GM10266 (cell line): Measurements from ENCODE around the gene NUDT8.

ENCODE experiments used
- DNase-seq: peaks from one replicate; pipeline ENCODE4 v3.0.0; 2012; ENCODE audit errors: extremely low spot score
- CTCF ChIP-seq: IDR thresholded peaks from 2 replicates; pipeline ENCODE4 v1.5.1; 2012; ENCODE audit warnings: mild to moderate bottlenecking, low read depth; ENCODE audit not compliant: control insufficient read depth, insufficient read depth; ENCODE audit errors: missing control alignments

The NUDT8 gene

DNA sequence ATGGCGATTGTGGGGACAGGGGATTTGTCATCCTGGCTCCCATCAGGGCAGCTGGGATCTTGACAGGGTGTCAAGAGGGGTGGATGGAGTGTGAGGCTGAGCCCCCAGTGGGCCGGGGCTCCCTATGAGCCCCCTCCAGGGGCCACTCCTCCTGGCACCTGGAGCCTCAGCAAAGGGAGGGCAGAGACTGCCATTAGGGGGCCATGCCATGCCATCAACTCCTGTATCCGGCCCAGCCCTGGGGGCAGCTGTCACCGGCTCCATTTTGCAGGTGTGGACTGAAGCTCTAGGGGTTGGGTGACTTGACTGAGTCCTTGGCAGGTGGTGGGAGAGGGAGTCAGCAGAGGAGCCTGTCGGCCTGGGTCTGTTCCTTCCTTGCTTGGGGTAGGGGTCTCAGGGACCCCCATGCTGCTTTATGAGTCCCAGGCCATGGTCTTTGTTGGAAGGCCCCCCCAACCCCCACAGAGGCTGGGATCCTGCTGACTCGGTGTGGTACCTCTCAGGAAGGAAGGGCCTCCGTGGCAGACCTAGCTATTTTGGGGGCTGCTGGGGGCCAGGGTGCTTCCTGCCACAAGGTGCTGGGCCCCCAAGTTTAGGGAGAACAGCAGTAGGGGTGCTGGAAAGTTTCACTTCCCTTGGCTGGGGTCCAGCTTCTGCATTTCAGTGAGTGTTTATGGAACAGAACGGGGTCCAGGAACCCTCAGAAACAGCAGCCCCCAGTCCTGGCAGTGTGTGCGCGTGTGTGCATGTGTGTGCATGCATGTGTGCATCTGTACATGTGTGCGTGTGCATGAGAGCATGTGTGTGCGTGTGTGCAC lies 19.3 kb upstream of the NUDT8 start:
- TF ChIP-seq CTCF = no peak
- no peak for DNase-seq

DNA sequence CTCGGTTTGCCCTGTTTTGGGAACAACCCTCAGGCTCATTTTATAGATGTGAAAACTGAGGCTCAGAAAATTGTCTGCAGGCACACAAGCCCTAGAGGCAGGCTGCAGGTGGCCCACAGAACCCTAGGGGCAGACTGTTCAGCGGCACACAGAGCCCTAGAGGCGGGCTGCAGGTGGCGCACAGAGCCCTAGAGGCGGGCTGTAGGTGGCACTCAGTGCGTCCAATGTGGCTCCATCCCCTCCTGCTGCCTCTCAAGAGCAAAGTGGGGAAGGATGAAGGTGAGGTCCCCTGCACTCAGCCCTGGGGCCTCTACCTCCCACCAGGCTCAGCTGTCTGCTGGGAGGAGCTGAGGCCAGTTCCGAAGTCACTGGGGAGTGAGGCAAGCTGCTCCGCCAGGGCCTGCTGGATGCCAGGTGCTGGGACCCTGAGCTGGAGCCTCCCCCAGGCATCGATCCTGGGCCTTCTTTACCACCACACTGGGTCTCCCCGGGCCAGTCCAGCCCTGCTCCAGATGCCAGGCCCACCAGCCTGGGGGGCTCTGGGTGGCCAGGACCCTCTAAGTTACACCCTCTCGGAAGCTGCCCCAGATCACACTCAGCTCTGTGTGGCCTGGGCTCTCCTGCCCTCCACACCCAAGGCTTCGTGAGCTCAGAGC lies 18.5 kb upstream of the NUDT8 start:
- TF ChIP-seq CTCF = peak; percentile 60
- DNase-seq = peak; percentile 71

DNA sequence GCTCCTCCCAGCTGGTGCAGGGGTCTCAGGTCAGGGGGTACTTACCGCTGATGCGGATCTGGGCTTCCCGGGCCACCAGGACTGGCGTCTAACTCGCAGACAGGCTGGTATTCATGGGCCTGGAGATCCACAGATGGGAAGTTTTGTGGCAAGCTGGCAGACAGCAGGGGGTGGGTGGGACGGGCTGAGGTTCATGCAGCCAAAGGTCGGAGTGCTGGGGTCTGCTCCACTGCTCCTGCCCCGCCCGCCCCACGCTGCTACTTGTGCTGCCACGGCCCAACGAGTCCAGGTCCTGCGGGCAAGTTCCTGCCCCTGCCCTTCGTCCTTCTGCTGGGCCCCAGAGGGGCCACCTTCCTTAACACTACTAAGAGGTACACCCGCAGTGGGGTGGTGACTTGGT lies 17.7 kb upstream of the NUDT8 start:
- no peak for TF ChIP-seq CTCF
- DNase-seq = no peak

DNA sequence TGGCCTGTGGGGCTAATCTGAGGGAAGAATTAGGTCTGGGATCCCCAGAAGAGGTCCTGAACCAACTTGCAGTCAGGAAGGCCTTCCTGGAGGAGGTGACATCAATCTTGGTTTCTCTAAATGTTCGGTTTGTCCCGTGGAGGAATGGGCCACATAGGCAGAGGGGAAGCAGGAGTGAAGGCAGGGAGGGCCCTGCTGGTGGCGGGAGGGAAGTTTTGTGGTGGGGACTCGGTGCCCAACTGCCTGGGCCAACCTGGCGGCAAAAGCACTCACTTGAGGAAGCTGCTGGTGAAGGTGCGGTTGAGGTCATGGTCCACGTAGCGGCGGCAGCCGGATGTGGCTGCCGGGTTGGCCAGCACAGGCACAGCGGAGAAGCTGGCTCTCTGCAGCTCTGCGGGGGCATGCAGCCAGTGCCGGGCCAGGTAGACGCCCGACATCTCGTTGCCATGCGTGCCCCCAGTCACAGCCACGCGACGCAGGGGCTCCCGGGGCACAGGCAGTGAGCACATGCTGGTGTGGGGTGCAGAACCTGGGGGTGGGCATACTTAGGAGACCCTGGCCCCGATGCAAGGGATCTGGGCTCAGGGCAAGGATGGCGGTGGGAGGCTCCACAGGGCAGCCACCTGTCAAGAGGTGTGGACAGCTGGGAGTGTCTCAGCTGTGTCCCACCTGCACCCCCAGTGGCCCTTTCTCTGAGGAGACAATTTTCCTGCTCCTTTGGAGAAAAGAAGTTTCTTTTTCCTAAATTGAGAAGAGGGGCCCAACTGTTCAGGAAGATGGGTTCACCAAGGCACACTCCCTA lies 17.0 kb upstream of the NUDT8 start:
- no peak for DNase-seq
- no peak for TF ChIP-seq CTCF

GRCh38 chr11:67645521-67646461 lies 16.1 kb upstream of the NUDT8 start:
- peak; percentile 2 for TF ChIP-seq CTCF
- no peak for DNase-seq

DNA sequence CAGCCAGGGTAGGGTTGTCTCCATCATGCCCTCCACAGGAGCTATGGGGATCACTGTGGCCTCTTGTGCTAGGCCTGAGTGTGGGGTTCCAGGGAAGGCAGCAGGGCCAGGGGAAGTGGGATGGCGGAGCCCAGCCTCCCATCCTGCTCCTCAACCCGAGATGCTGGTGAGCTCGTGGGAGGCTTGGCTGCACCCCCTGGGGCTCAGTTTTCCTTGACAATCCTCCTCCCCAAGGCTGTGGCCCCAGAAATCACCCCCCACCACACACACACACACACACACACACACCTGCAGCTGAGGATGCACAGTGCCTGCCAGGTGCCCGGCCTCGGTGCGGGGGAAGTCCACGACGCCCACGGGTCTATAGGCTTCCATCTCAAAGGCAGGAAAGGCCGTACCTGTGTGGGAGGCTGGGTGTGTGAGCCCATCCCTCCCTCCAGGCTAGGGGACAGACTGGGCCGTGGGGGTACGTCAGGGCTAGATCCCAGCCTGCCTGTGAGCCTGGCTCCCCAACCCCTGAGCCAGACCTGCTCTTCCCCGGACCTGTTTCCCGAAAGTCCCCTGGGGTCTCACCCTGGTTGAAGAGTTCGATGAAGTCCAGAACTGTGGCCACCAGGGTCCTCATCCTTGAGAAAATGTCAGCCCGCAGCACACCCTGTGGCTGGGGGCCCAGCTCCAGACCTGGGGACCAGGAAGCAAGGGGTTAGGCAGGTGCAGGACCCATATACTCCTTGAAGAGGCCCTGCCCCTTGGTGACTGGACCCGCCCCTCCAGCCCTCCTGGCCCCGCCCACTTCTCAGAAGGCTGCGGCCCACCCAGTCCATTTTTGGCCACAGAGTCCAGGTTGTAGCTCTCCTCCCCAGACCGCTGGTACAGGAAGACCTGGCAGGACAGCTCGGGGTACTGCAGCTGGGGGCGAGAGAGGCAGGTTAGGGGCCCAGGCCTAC lies 15.0 kb upstream of the NUDT8 start:
- DNase-seq = no peak
- no peak for TF ChIP-seq CTCF
